LNCaP clone FGC (cell line): Measurements from ENCODE around the gene BEAN1.

ENCODE experiments used
- DNase-seq: peaks from one replicate; pipeline ENCODE4 v3.0.0-alpha.2; 2011; ENCODE audit warnings: low read depth
- H3K4me3 ChIP-seq: 2 replicates; pipeline ENCODE4 v1.5.1; 2011; ENCODE audit warnings: mild to moderate bottlenecking, low read depth, low read length, control low read depth
- TF ChIP-seq, protein P1 (sequence below): IDR thresholded peaks from 2 replicates; pipeline ENCODE4 v1.5.1; 2012; ENCODE audit warnings: mild to moderate bottlenecking; ENCODE audit not compliant: control insufficient read depth, insufficient read depth; ENCODE audit errors: extremely low read depth

BEAN1 gene

DNA sequence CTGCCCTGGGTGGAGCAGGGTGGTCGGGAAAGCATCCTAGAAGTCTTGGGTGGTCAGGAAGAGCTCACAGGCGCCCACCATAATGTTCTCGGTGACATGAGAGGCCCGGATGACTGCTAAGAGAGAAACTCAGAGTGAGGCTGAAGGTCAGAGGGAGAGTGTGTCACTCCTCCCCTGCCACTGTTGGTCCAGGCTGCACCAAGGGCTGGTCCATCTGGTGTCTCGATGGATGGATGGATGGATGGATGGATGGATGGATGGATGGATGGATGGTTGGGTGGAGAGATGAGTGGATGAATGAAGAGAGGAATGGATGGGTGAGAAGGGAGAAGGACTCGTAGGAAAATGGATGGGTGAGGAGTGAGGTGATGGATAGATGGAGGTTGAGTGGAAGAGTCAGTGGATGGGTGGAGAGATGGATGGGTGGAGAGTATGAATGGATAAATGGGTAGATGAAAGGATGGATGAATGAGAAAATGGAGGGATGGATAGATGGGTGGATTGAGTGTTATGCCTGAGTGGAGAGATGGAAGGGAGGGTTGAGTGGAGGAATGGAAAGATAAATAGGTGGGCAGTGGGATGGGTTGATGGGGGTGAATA, 43.0 kb downstream of the BEAN1 start:
- H3K4me3 ChIP-seq: no peak overlapping the region
- TF ChIP-seq, protein P1, sequence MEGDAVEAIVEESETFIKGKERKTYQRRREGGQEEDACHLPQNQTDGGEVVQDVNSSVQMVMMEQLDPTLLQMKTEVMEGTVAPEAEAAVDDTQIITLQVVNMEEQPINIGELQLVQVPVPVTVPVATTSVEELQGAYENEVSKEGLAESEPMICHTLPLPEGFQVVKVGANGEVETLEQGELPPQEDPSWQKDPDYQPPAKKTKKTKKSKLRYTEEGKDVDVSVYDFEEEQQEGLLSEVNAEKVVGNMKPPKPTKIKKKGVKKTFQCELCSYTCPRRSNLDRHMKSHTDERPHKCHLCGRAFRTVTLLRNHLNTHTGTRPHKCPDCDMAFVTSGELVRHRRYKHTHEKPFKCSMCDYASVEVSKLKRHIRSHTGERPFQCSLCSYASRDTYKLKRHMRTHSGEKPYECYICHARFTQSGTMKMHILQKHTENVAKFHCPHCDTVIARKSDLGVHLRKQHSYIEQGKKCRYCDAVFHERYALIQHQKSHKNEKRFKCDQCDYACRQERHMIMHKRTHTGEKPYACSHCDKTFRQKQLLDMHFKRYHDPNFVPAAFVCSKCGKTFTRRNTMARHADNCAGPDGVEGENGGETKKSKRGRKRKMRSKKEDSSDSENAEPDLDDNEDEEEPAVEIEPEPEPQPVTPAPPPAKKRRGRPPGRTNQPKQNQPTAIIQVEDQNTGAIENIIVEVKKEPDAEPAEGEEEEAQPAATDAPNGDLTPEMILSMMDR: no peak
- no peak for DNase-seq

GRCh38 chr16:66470556-66470955, 43.5 kb downstream of the BEAN1 start:
- H3K4me3 ChIP-seq: no peak overlapping the region
- DNase-seq: no peak
- TF ChIP-seq, protein P1: no peak

DNA sequence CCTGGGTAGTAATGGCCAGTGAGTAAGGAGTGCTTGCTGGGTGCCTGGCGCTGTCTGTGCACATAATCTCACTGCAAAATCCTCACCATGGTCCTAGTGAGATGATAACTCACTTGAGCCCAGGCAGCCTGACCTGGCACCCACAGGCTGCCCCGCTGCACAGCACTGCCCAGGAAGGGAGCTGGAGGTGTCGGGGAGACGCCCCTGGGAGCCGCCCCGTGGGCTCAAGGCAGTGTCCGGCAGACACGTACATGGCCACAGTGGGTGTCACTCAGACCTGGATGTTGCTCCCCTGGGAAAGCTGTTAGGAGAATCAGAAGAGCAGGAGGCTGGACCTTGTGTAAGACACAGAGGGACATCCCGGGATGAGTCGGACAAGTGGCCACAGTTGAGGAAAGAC, 44.2 kb downstream of the BEAN1 start:
- H3K4me3 ChIP-seq: no peak overlapping the region

GRCh38 chr16:66471716-66472393, 44.8 kb downstream of the BEAN1 start:
- no peak for DNase-seq
- H3K4me3 ChIP-seq: no peak overlapping the region
- TF ChIP-seq, protein P1: no peak

More for the DNA sequence above, 44.2 kb downstream of the BEAN1 start:
- no peak for DNase-seq
- TF ChIP-seq, protein P1: no peak

- TF ChIP-seq, protein P1: no peak
- DNase-seq: no peak
- H3K4me3 ChIP-seq: no peak overlapping the region
These were observed 46.0 kb downstream of the BEAN1 start for GRCh38 chr16:66473051-66473571.

DNA sequence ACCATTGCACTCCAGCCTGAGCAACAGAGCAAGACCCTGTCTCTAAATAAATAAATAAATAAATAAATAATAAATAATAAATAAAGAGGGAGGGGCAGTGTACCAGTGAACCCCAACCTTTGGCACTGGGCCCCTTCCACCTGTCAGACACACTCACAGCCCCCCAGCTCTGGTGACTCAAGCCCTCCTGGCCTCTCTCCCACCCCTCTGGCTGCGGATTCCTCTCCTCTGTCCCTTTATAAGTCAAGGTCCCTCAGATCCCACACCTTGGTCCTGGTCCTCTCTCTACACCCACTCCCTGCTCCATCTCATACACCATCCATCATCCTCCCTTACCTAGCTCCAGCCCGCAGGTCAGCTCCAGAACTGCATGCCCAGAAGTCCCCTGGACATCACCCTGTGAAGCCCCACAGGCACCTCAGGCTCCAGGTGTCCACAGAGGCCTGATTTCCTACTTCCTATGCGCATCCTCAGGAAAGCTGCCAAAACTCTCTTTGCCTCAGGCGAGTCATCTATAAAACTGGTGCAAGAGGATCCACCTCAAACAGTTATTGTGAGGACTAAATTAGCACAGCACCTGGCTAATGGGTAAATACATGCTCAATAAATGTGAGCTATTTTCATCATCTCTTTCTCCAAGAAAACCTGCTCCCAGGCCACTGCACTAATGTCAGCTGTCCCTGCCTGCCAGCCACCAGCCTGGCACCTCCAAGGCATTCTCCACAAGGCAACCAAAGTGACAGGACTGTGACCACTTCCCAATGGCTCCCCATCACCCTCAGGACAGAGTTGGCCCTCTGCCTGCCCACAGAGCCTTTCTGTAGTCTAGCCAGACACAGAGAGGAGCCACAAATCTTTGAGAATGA, 46.8 kb downstream of the BEAN1 start:
- TF ChIP-seq, protein P1: no peak
- DNase-seq: peak; percentile 88
- no peak overlapping the region for H3K4me3 ChIP-seq
